Femur (tissue), 1 donor: ENCODE measurements around the gene SDR9C7.
"Not testable (repeated sequence)": the region's sequence is repeated elsewhere in the genome, so short reads cannot be mapped to it uniquely, and the experiment has no call there.

Source experiments
- DNase-seq: peaks from one replicate; pipeline ENCODE4 v3.0.0-alpha.2; 2017

Gene SDR9C7

GRCh38 chr12:56914256-56914655, 20.0 kb downstream of the SDR9C7 start:
- no peak for DNase-seq

GRCh38 chr12:56909403-56909802, 24.8 kb downstream of the SDR9C7 start:
- DNase-seq: not testable (repeated sequence)

- no peak for DNase-seq
Measured at GRCh38 chr12:56908136-56908535, 26.1 kb downstream of the SDR9C7 start.

GRCh38 chr12:56905852-56906251, 28.4 kb downstream of the SDR9C7 start:
- DNase-seq: no peak

- no peak for DNase-seq
Measured at GRCh38 chr12:56903374-56903773, 30.8 kb downstream of the SDR9C7 start.

GRCh38 chr12:56901313-56901712, 32.9 kb downstream of the SDR9C7 start:
- DNase-seq: not testable (repeated sequence)

GRCh38 chr12:56900583-56900982, 33.6 kb downstream of the SDR9C7 start:
- no peak for DNase-seq

- DNase-seq: no peak
Measured at GRCh38 chr12:56898938-56899337, 35.3 kb downstream of the SDR9C7 start.

GRCh38 chr12:56897844-56898361, 36.3 kb downstream of the SDR9C7 start:
- DNase-seq: no peak

GRCh38 chr12:56896082-56896481, 38.1 kb downstream of the SDR9C7 start:
- DNase-seq: no peak

GRCh38 chr12:56894698-56895368, 39.4 kb downstream of the SDR9C7 start:
- DNase-seq: no peak

- not testable (repeated sequence) for DNase-seq
Measured at GRCh38 chr12:56891885-56892284, 42.3 kb downstream of the SDR9C7 start.

GRCh38 chr12:56886319-56886718, 47.9 kb downstream of the SDR9C7 start:
- no peak for DNase-seq

- DNase-seq: no peak
Measured at GRCh38 chr12:56885316-56885715, 48.9 kb downstream of the SDR9C7 start.

- no peak for DNase-seq
Measured at GRCh38 chr12:56884421-56884820, 49.8 kb downstream of the SDR9C7 start.

GRCh38 chr12:56882407-56882806, 51.8 kb downstream of the SDR9C7 start:
- DNase-seq: not testable (repeated sequence)

GRCh38 chr12:56880125-56880992, 53.8 kb downstream of the SDR9C7 start:
- DNase-seq: no peak

GRCh38 chr12:56879240-56880124, 54.7 kb downstream of the SDR9C7 start:
- not testable (repeated sequence) for DNase-seq

- DNase-seq: no peak
Measured at GRCh38 chr12:56878010-56878339, 56.2 kb downstream of the SDR9C7 start.

GRCh38 chr12:56877195-56878009, 56.8 kb downstream of the SDR9C7 start:
- DNase-seq: no peak

GRCh38 chr12:56874821-56875220, 59.4 kb downstream of the SDR9C7 start:
- DNase-seq: no peak

- no peak for DNase-seq
Measured at GRCh38 chr12:56873382-56873781, 60.8 kb downstream of the SDR9C7 start.
